DMS153 treated with DMSO at 0.1 percent for 48 hours (cell line): ENCODE measurements around the gene LUC7L.

ENCODE experiments used
- DNase-seq: peaks from one replicate; lab custom pipeline; 2025; ENCODE audit not compliant: unreplicated experiment; lab: John Stamatoyannopoulos, UW

Gene LUC7L

GRCh38 chr16:149024-149660 lies 80.1 kb downstream of the LUC7L start:
- no peak for DNase-seq

GRCh38 chr16:146646-147045 lies 82.6 kb downstream of the LUC7L start:
- DNase-seq, result no peak

- DNase-seq, result no peak
Measured at GRCh38 chr16:144797-145252, 84.4 kb downstream of the LUC7L start.

DNA sequence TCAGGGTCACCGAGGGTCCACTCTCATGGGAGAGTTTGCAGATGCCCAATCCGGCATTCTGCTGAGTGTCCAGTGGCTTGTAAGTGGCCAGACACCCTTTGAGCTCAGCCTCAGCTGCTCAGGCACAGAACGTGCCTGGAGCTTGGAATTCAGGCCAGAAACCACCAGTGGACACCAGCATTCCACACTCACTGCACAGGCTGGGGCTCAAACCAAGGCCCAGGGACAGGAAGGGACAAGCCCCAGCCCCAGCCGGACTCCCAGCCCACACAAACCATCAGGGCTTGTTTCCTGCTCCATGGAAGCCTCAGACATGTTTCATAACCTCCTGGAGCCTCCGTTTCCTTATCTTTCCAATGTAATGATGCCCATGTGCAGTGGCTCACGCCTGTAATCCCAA lies 85.8 kb downstream of the LUC7L start:
- no peak for DNase-seq

- no peak for DNase-seq
Measured at GRCh38 chr16:143047-143446, 86.2 kb downstream of the LUC7L start.

GRCh38 chr16:142405-142967 lies 86.8 kb downstream of the LUC7L start:
- no peak for DNase-seq

DNA sequence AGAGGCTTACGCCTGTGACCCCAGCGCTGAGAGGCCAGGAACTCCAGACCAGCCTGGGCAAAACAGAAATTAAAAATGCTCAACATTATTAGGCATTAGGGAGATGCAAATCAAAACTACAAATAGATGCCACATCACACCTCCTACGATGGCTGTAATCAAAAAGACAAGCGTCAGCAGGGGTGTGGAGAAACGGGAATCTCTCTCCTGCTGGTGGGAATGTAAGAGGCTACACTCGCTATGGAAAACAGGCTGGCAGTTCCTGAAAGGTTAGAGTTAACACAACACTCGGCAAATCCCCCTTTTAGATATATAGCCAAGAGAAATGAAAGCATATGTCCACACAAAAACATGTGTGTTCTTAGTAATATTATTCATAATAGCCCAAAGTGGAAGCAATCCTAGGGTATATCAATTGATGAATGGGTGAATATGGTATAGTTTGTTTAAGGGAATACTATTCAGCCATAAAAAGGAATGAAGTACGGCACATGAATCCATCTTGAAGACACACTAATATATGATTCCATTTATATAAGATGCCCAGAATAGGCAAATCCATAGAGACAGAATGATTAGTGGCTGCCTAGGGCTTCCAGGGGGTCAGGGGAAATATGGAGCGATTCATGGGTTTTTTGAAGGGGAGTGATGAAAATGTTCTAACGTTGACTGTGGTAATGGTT lies 88.9 kb downstream of the LUC7L start:
- DNase-seq, result no peak
